SKM-1 treated with dmso at 0.1 percent for 144 hours (cell line): ENCODE measurements around the gene PAK6.

Experiments
- DNase-seq: peaks from one replicate; lab custom pipeline; 2025; ENCODE audit not compliant: unreplicated experiment; lab: John Stamatoyannopoulos, UW

PAK6 gene

DNA sequence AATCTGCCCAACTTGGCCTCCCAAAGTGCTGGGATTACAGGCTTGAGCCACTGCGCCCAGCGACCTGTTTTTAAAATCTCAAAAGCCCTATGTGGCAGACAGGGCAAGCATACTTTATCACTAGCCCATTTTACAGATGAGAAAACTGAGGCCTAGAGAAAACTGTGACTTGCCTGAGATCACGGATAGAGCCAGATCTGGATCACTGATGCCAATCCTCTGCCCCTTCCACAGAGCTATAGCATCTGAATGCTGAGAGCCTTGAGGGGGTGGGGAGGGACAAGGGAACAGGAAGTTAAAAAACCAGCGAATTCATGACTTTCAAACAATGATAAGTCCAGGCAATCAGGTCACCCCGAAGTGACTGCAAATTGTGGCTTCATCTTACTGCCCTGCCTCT lies 36.7 kb downstream of the PAK6 start:
- DNase-seq = no peak

DNA sequence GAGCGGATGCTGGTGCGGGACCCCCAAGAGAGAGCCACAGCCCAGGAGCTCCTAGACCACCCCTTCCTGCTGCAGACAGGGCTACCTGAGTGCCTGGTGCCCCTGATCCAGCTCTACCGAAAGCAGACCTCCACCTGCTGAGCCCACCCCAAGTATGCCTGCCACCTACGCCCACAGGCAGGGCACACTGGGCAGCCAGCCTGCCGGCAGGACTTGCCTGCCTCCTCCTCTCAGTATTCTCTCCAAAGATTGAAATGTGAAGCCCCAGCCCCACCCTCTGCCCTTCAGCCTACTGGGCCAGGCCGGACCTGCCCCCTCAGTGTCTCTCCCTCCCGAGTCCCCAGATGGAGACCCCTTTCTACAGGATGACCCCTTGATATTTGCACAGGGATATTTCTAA lies 37.1 kb downstream of the PAK6 start:
- no peak for DNase-seq

DNA sequence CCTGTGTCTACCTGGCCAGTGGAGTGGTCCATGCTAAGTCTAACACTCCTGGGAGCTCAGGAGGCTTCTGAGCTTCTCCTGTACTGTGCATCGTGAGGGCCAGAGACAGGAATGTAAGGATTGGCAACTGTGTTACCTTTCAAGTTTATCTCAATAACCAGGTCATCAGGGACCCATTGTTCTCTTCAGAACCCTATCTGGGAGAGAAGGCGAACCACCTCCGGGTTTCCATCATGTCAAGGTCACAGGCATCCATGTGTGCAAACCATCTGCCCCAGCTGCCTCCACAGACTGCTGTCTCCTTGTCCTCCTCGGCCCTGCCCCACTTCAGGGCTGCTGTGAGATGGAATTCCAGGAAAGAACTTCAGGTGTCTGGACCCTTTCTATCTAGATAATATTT lies 38.1 kb downstream of the PAK6 start:
- DNase-seq = no peak

DNA sequence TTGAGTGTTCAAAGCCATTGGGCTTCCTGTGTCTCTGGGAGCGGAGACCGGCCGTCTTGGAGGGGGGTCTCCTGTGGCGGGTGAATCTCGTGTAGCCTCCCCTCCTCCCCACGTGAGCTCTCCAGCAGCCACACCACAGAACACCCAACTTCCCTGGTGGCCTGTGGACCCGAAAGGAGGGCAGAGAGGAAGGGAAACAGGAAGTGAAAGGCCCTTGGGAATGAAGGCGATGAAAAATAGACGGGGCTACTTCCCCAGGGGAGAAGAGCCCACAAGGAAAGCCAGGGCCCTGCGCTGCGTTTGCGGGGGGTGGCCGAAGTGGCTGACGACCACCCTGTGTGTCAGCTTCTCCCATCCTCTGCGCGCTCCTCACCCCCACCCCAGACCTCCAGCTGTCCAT lies 38.6 kb downstream of the PAK6 start:
- peak; percentile 33 for DNase-seq

DNA sequence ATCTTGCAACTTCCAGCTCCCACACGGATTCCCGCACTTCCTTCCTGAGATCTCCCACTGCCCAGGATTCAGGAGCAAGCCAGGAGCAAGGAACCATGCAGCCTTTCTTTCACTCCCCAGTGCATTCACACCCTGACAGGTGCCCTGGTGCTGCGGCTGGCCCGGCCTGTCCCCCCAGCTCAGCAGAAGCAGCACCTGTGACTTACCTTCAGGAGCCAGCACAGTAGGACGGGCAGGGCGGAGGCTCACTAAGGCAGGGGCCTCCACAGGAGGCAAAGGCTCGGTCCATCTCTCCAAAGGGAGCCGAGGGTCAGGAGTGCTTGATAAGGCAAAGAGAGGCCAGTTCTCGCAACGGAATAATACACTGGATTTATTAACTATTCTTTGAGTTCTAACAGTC lies 39.2 kb downstream of the PAK6 start:
- no peak for DNase-seq

DNA sequence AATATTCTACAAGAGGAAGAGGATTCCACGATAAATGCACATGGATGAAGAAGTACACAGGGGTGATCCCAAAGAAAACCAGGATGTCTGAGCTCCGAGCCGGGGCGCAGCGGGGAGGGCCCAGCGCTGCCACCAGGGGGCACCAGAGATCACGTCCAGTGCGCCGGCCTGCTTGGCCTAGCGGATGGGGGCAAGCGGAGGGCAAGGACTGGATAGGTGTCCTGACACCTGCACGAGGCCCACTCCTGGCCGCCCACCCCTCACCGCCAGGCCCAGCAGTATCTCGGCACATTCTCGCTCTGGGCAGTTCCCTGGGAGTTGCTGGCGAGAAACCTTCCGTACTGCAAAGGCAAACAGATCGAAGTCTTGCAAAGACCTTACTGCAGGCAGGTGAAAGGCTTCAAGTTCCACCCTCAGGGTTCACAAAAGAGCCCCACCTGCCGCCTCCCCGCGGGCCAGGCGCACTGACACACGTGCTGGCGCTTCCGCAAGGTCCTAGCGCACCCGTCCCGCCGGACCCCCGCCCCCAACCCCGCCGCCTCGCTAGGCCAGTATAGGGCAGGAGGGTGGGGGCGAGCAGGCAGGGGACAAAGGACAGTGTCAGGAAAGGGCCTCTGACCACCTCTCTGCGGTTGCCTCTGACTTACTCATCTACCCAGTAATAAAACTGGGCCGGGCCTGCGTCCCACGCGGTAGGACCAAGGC lies 40.7 kb downstream of the PAK6 start:
- peak; percentile 36 for DNase-seq

DNA sequence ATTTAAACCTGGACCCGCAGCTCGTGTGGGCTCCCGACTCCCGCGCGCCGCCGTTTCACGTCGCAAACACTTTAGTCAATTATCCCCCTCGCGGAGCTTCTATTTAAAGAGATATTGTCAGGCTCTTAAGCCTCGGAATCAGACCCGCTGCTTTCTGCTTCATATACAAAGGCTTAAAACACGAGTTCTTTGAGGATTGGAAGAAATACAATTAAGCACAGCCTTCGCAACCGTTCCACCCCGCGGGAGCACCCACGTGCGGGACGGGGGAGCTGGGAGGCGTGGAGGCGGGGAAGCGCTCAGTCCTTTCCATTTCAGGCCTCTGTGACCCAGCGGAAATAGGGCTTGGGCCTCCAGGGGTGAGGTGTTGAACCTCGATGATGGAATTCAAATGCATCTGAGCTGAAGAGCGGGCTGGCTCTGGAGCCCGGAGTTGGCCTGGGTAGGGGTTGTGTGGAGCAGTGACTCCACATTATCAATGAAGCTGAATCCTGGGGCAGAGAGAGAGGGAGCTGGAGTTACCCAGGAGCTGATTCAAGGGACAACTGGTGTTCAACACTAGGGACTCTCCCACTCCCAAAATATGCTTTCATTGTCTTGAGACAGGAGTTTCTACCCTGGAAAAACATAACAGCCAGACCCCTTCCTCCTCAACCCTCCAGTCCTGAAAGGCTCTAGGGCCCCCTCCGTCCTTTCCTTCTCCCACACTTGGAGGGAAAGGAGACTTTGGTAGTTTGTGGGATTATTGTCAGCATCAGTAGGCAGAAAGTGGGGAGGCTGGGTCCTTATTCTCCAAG lies 41.6 kb downstream of the PAK6 start:
- DNase-seq = no peak

DNA sequence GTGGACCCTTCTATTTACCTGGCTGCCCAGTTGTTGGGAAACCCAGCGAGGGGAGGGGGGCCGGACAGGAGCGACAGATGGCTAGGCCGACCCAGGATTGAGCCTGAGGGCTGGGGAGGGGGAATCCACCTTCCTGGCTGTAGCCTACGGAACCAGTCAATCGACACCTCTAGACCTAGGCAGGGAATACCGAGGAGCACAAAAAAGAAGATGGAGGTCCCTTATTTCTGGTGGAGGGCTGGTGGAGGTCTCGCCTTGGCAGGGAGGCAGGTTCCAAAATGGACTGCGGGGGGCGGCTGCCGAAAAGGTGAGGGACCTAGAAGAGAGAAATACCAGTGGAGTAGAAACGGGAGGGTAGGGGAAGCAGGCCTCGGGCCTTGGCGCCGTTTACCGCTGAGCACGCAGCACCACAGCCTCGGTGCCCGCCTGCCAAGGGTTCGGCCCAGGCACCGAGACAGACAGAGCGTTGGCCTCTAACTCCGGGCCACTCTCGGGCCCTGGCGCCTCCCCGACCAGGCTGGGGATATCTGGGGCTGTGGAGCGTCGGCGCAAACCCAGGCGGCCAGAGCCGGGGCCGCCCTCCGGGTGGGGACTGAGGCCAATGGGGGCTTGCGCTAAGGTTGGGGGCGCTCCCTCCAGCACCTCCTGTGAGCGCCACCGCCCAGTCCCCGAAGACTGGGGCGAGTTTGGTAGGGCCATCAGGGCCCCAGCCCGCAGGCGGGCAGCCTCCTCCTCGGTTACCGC lies 42.4 kb downstream of the PAK6 start:
- no peak for DNase-seq

DNA sequence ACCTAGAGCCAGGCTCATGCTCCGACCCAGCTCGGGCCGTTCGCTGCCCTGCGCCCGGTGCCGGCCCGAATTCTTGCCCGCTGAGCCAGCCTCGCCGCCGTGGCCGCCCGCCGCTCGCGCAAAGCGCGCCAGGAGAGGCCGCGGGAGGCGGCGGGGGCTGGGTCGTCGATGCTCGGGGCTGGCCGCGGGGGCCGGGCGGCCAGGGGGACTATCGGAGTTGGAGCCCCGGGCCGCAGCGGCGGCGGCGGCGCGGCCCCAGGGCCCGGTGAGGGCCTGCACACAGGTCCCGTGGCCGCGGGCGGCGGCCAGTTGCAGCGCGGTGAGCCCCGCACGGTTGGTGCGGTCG lies 42.9 kb downstream of the PAK6 start:
- no peak for DNase-seq

DNA sequence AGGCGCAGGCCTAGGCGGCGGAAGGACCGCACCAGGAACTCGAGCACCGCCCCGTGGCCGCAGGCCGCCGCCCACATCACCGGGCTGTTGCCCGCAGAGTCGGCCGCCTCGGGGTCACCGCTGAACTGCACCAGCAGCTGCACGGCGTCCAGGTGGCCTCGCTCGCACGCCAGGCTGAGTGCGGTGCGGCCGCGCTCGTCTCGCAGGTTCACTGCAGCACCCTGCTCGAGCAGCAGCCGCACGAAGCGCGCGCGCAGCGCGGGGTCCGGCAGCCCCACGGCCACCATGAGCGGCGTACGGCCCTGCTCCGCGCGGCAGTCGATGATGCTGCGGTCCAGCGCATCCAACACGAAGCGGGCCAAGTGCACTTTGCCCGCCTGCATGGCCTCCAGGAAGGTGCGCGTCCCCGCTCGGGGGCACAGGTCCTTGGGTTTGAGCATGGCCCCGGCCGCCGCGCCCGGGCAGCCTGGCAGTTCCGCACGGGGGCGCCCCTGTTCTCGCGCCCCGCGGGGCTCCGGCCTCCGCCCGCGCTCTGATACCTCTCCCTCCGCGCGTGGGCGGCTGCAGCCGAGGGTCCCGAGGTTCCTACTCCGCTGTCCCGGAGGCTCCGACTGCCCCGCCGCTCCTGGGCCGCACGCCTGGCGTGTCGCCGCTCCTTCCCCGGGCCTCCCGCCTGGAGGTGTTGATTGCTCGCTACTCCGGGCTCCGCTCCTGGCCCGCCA lies 43.4 kb downstream of the PAK6 start:
- DNase-seq = peak; percentile 43

DNA sequence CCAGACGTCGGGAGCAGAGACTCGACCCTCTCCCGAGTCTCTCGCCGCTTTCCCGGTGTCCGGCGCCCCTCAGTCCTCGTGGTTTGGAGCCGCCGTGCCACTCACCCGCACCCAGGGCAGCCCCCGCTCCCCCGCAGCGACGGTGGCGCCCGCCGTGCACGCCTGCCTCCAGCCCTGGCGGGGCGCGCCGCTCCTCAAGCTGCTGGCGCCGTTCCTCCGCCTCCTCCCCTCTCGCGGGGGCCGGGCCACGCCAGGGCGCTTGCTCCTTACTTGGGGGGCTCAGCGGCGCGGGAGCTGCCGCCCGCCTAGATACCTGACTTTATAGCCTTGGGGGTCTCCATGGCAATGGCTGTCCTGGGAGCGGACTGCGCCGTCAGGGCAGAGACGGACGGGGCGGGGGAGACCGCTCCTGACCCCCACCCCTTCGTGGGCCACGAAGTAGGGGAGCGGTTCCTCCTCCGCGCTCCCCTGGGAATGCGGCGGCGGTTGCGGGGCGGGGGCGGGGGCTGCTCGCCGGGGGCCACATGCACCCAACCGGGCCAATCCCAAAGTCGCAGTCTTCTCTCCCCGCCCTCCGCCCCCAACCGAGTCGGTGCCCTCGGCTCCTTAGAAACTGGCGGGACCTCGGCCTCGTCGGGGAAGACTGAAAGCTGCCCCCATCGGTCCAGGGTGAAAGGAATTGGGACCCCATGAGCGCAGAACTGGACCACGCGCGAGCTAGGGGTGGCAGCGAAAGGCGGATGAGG lies 44.2 kb downstream of the PAK6 start, which contains the start of gene ANKRD63:
Gene ANKRD63 (minus strand): TSS at position 196 of the 746 bp plus-strand sequence. CDS start 478 bp downstream, outside the sequence.
- DNase-seq = no peak

DNA sequence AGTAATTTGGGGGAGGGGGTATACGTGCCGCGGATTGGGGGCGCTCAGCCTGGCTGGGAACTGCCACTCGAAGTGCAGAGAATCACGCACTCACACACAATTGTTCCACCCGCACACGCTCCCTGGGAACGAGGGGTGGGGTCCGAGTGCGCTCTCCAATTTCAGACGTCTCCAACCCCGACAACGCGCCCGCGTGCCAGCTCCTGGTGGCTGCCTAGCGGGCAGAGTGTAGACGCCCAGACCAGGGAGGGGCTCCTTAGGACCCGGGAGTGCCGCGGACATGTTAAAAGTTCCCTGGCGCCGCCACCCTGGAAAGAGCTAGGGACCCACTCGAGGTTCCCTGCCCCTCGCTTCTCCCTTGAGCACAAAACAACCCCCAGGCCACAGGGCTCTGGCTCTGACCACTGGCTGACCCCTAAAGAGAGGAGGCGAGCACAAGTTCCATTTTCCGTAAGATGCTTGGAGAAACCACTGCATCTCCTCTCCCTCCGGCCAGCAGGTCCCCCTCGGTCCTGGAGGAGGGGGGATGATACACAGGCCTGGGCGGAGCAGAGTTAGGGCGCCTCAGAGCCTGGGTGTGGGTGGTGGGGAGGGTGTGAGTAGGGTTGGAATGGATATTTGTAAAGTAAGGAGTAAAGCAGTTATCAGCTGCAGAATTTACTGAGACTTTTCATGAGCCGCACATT lies 44.9 kb downstream of the PAK6 start:
- DNase-seq = no peak

DNA sequence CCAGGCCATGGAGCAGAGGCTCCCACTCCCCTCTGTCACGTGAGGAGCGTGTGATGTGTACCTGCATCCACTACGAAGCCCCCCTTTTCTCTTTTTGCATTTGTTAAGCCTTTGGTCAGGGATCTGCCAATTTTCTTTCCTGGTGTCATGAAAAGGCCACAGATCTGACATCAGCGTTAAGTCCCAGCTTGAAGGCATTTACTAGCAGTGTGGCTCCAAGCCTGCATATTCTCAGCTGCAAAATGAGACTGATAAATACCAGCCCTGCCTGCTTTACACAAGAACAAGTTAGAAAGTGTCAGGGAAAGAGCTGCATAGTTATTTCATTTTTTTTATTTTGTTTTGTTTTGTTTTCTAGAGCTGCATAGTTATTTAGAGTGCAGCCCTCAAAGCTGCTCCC lies 46.3 kb downstream of the PAK6 start:
- no peak for DNase-seq

DNA sequence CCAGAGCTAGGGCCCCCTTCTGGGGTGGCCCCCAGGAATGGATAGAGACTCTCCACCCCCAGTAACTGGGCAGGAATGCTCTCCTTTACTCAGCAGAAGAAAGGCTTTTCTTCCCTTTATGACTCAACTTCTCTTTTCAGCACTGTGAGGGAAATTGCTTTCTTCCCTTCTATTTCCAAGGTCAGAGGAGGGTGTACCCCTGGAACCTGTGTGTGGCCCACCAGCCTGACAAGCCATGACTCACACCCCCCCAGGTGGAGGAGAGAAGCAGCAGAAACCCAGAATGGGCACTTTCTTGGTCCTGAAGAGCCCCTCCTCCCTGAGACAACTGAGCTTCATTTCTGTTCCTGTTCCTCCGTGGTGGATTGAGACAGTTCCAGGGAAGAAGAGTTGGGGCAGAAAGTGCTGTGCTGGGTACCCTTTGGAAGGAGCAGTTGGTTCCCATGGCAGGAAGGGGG lies 46.7 kb downstream of the PAK6 start:
- peak; percentile 4 for DNase-seq

DNA sequence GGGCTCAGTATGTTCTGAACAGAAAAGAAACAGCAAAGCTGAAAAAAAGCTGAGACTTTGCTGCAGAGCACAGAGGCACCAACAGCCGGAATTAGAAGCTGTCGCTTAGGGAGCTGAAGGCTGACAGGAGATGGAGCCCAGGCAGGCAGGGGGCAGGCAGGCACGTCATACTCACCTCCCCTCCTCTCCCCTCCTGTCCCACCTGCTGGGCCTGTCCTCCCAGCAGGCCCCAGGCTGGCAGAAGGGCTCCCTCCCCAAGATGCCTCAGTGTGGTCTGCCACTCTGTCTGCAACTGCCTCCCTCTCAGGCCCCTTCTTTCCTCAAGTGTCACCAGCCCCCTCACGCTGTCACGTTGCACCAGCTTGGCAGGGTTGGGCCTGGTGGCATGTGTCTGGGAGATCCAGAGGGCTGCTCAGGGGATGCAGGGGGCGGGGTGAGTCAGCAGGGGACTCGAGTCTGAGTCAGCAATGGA lies 47.2 kb downstream of the PAK6 start:
- DNase-seq = no peak

DNA sequence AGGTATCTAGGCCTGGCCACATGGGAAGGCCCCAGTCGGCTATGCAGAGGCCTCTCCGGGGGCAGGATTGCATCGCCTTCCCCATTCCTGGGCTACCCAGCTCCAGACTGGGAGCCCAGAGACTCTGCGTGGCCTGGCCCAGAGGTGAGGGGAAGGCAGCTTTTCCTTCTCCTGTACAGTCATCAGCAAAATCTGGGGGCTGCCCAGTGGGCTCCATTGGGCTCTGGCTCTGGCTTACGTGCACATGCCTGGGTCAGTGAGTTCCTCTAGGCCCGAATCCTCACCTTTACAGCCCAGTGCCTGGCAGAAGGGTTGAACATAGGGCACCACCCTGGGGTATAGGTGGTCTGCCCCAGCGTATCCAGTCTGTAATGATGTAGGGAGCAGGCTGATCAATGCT lies 47.9 kb downstream of the PAK6 start:
- no peak for DNase-seq

DNA sequence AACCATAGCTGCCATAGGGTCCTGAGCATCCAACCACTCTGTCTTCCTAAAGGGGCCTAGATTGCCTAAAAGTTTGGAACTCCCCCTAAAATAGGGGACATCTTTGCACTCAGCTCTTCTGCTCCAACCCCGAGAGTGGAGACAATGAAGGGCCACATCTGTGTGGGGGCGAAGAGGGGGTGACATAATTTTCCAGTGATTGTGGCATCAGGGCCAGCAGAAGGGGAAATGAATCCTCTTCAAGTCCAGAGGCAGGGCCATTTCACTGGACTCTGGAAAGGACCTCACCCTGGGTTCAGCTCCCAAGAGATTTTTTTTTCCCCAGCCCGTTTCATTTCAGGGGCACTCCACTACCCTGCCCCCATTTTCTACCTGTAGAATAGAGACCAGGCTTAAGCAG lies 48.6 kb downstream of the PAK6 start:
- no peak for DNase-seq

DNA sequence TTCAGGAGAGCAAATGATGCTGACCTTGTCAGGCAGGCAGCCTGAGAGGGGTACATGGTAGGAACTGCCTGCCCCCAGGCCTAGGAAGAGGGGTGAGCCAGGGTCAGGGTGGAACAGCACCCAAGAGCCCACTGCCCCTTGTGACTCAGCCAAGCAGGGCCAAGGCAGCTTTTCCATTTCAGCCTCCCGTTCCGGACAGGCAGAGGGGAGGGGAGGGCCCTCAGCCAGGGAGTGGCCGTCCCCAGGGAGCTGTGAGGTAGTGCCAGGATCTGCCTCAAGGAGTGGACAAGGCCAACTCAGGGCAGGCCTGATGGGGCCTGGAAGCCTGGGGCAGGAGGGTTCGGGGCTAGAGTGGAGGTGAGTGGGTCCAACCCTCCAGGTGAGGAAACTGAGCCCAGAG lies 49.1 kb downstream of the PAK6 start:
- no peak for DNase-seq

DNA sequence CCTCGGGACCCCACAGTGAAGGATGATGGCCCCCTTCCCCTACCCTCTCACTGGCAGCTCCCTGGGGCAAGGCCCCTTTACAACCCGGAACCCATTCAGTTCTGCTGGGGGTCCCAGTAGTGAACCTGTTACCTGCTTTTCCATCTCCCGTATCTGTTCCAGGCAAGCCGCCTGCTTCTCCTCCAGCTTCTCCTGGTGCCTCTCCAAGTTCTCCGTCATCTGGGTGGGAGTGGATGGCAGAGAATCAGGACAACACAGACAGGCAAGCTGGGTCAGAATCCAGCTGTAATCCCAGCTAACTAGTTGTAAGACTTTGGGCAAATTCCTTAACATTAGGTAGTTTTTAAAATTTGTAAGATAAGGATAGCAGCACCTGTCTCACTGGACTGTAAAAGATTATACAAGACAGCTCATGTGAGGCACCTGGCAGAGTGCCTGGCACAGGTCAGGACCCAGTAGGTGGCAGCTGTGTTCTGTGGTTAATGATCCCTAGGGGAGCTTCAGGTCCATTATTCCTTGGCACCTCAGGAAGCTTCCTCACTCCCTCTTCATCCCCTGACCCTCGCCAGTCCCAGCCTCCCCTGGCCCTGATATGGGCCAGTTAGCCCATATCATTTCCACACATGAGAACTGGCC lies 50.4 kb downstream of the PAK6 start:
- no peak for DNase-seq
